ENCODE results near the gene HOXA6. TPM values are rescaled to one million over a fixed set of nuclear protein-coding genes. Genes with fewer than 3 reads are reported as not detected.

The HOXA6 gene
- total and polyA plus RNA-seq, 2 experiments from 2014 or later, result not detected

DNA sequence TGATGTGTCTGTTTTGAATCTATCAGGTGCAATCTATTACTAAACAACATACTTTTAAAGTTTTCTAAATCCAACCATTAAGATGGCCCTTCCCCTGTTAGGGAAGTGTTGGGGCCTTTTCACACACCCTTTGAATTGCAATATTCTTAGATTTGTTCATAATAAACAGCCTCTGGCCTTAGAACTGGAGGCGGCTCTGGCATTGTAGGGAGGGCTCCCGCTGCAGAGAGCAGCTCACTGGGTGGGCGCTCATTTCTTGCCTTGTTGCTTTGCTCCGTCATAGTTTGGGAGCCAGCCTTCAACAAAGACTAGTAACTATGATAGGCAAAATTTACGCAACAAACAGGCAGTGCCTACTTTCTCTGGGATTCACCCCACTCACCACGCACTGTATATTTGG is 30.8 kb upstream of the HOXA6 start:
- H3K4me1 Mint-ChIP-seq, result peaks cover 22% of the 10 kb centered on the region
- no peak overlapping the region for H3K4me3 Mint-ChIP-seq
- H3K27me3 Mint-ChIP-seq (ENCODE audit: insufficient read depth, low read depth, poor library complexity), result peaks cover 96% of the 10 kb centered on the region
- Histone ChIP-seq H2AFZ (no peak overlapping the region), H3K4me1 (ENCODE audit: insufficient read depth) (peaks cover 36% of the 10 kb centered on the region), H3K79me2 (replicated peaks; ENCODE audit: insufficient read depth) (no peaks in the 10 kb centered on the region), H3K27me3 (ENCODE audit: insufficient read depth) (peaks cover 100% of the 10 kb centered on the region), H3K4me3 (no peak overlapping the region), H3F3A (replicated peaks; ENCODE audit: low read depth) (peaks cover 39% of the 10 kb centered on the region), H3K36me3 (ENCODE audit: insufficient read depth) (no peaks in the 10 kb centered on the region), H4K20me1 (replicated peaks; ENCODE audit: insufficient read depth) (peaks cover 63% of the 10 kb centered on the region), H3K4me2 (no peak overlapping the region), H3K27ac (ENCODE audit: low read depth) (no peak overlapping the region), H3K9me2 (ENCODE audit: insufficient read depth) (no peaks in the 10 kb centered on the region)
- H3K27ac Mint-ChIP-seq, result no peak overlapping the region
- H3K9me3 Mint-ChIP-seq, result peaks cover 7% of the 10 kb centered on the region; the same call in 1 of the 3 replicates
- DNase-seq (ENCODE audit: low spot score) (no peak), ATAC-seq (no peak)
- TF ChIP-seq EZH2 (IDR thresholded peaks at IDR 0.05; ENCODE audit: low read depth, unreplicated experiment) (peak; percentile 20), STAT1 (IDR thresholded peaks at IDR 0.05; ENCODE audit: unreplicated experiment) (no peak)
- H3K36me3 Mint-ChIP-seq (ENCODE audit: low read depth), result no peaks in the 10 kb centered on the region

DNA sequence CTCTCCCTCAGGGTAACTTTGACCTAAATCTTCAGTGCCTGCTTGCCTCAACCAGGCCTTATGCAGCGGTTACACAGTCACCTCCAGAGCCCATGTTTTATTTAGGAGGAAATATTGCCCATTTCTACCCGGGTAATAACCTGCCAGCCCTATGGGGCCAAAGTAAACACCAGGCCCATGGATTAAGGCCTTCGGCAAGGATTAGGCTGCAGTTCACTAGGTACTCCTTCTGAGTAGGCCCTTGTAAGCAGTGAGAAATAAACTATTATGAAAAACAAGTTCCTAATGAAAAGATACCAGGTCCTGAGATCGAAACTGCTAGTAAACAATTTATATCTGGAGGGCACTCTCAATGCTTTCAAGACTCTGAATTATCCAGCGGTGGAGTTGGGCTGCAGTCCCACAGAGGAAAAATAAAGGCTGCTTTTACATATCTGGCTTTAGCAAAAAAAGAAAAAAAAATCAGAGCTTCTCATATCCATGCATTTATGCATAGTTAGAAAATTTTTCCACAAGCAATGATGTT is 30.3 kb upstream of the HOXA6 start:
- no peak overlapping the region for H3K4me2 ChIP-seq
- Mint-ChIP-seq H3K4me1 (peaks cover 20% of the 10 kb centered on the region), H3K4me3 (no peak overlapping the region), H3K36me3 (ENCODE audit: low read depth) (no peaks in the 10 kb centered on the region), H3K27ac (no peak overlapping the region), H3K9me3 (peaks cover 6% of the 10 kb centered on the region; the same call in 1 of the 3 replicates), H3K27me3 (ENCODE audit: insufficient read depth, low read depth, poor library complexity) (peaks cover 95% of the 10 kb centered on the region)
- peaks cover 61% of the 10 kb centered on the region for H4K20me1 ChIP-seq (replicated peaks; ENCODE audit: insufficient read depth)
- H3K4me3 ChIP-seq, result no peak overlapping the region
- H2AFZ ChIP-seq, result no peak overlapping the region
- peaks cover 100% of the 10 kb centered on the region for H3K27me3 ChIP-seq (ENCODE audit: insufficient read depth)
- no peaks in the 10 kb centered on the region for H3K9me2 ChIP-seq (ENCODE audit: insufficient read depth)
- H3K27ac ChIP-seq (ENCODE audit: low read depth), result no peak overlapping the region
- TF ChIP-seq, protein P1, sequence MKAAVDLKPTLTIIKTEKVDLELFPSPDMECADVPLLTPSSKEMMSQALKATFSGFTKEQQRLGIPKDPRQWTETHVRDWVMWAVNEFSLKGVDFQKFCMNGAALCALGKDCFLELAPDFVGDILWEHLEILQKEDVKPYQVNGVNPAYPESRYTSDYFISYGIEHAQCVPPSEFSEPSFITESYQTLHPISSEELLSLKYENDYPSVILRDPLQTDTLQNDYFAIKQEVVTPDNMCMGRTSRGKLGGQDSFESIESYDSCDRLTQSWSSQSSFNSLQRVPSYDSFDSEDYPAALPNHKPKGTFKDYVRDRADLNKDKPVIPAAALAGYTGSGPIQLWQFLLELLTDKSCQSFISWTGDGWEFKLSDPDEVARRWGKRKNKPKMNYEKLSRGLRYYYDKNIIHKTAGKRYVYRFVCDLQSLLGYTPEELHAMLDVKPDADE (IDR thresholded peaks at IDR 0.05), result no peak
- TF ChIP-seq EZH2 (IDR thresholded peaks at IDR 0.05; ENCODE audit: low read depth, unreplicated experiment) (peak; percentile 94), ZNF114 (CRISPR knock-in tag; IDR thresholded peaks at IDR 0.05) (no peak), EZH2phosphoT487 (IDR thresholded peaks at IDR 0.05; ENCODE audit: unreplicated experiment) (no peak), JUNB (IDR thresholded peaks at IDR 0.05; ENCODE audit: unreplicated experiment) (no peak)
- peaks cover 34% of the 10 kb centered on the region for H3K4me1 ChIP-seq (ENCODE audit: insufficient read depth)
- no peaks in the 10 kb centered on the region for H3K36me3 ChIP-seq (ENCODE audit: insufficient read depth)
- ATAC-seq (no peak), DNase-seq (ENCODE audit: low spot score) (no peak)
- no peaks in the 10 kb centered on the region for H3K79me2 ChIP-seq (replicated peaks; ENCODE audit: insufficient read depth)
- peaks cover 37% of the 10 kb centered on the region for H3F3A ChIP-seq (replicated peaks; ENCODE audit: low read depth)

DNA sequence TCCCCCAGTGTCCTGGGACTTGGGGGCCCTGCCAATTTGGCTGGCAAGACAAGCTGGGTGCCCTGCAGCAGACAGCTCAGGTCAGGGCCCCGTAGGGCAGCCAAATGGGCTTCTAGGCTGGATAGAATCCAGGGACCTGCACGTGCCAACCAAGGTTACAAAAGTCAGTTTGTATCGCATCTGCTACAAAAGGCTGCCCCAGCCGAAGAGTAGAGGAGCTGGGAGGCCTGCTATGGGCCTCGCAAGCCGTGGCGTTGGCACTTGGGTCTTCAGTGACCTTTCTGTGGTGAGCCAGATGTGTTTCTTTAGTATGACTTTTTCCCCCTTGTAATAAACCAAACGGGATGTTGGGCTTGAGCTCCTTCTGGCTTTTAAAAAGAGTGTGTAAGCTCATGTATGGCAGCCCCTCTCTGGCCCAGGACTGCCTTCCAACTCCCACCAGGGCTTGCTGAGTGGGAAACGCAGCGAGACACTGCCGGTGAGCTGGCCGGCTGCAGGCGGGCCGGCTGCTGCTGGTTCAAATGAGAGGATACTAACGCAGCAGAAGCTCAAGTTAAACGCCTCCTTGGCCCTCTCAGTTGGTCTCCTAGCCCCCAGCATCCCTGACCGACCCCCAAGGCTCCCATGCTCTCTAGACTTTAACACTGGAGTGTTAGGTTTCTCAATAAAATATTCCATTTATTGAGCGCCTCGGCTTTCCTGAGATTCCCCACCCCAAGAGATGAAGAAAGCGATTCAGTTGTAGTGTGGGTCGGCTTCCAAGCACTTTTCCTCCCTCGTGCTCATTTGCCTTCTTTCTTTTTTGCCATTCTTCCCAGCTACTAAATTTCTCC is 29.6 kb upstream of the HOXA6 start:
- Histone ChIP-seq H3K27ac (ENCODE audit: low read depth) (no peak overlapping the region), H3K36me3 (ENCODE audit: insufficient read depth) (no peaks in the 10 kb centered on the region), H3K79me2 (replicated peaks; ENCODE audit: insufficient read depth) (no peaks in the 10 kb centered on the region), H3K9me2 (ENCODE audit: insufficient read depth) (no peaks in the 10 kb centered on the region), H3K27me3 (ENCODE audit: insufficient read depth) (peaks cover 100% of the 10 kb centered on the region), H4K20me1 (replicated peaks; ENCODE audit: insufficient read depth) (peaks cover 54% of the 10 kb centered on the region), H2AFZ (no peak overlapping the region), H3K4me3 (no peak overlapping the region), H3K4me2 (no peak overlapping the region), H3F3A (replicated peaks; ENCODE audit: low read depth) (peaks cover 37% of the 10 kb centered on the region), H3K4me1 (ENCODE audit: insufficient read depth) (peaks cover 33% of the 10 kb centered on the region)
- no peak overlapping the region for H3K4me3 Mint-ChIP-seq
- H3K27ac Mint-ChIP-seq, result no peak overlapping the region
- no peaks in the 10 kb centered on the region; the same call in 2 of the 3 replicates for H3K36me3 Mint-ChIP-seq (ENCODE audit: low read depth)
- DNase-seq (ENCODE audit: low spot score) (no peak), ATAC-seq (no peak)
- peaks cover 95% of the 10 kb centered on the region for H3K27me3 Mint-ChIP-seq (ENCODE audit: insufficient read depth, low read depth, poor library complexity)
- peaks cover 20% of the 10 kb centered on the region for H3K4me1 Mint-ChIP-seq
- TF ChIP-seq EZH2 (IDR thresholded peaks at IDR 0.05; ENCODE audit: low read depth, unreplicated experiment) (peak; percentile 54), JUNB (IDR thresholded peaks at IDR 0.05; ENCODE audit: unreplicated experiment) (no peak), EZH2phosphoT487 (IDR thresholded peaks at IDR 0.05; ENCODE audit: unreplicated experiment) (no peak)
- peaks cover 2% of the 10 kb centered on the region; the same call in 1 of the 3 replicates for H3K9me3 Mint-ChIP-seq

Measured in GM23338 (cell line).